Fibroblast of mammary gland (primary cell): ENCODE measurements around the gene LCN1.

Source experiments
- DNase-seq: peaks from one replicate; pipeline ENCODE4 v3.0.0-alpha.2; 2010; ENCODE audit warnings: low read depth
- H3K4me3 ChIP-seq: 2 replicates; pipeline ENCODE4 v1.5.1; 2011; ENCODE audit warnings: low read depth, mild to moderate bottlenecking, low read length, moderate library complexity; ENCODE audit not compliant: control insufficient read depth
- CTCF ChIP-seq: conservative IDR thresholded peaks from 2 replicates; pipeline ENCODE4 v1.5.1; 2011; ENCODE audit warnings: low read depth, low read length, inconsistent platforms; ENCODE audit not compliant: control insufficient read depth, insufficient read depth

Gene LCN1

GRCh38 chr9:135505406-135506187, 15.6 kb upstream of the LCN1 start:
- H3K4me3 ChIP-seq, result no peak overlapping the region
- no peak for TF ChIP-seq CTCF
- DNase-seq, result no peak

- no peak for DNase-seq
- no peak for TF ChIP-seq CTCF
- H3K4me3 ChIP-seq, result no peak overlapping the region
These were observed 14.7 kb upstream of the LCN1 start for GRCh38 chr9:135506327-135507103.

- H3K4me3 ChIP-seq, result no peak overlapping the region
- no peak for TF ChIP-seq CTCF
- no peak for DNase-seq
These were observed 13.9 kb upstream of the LCN1 start for GRCh38 chr9:135507104-135508035.

- no peak overlapping the region for H3K4me3 ChIP-seq
- TF ChIP-seq CTCF, result no peak
- no peak for DNase-seq
These were observed 12.9 kb upstream of the LCN1 start for GRCh38 chr9:135508211-135508820.

- DNase-seq, result no peak
- TF ChIP-seq CTCF, result no peak
- no peak overlapping the region for H3K4me3 ChIP-seq
These were observed 11.8 kb upstream of the LCN1 start for GRCh38 chr9:135509458-135509857.

GRCh38 chr9:135512241-135512603, 9.0 kb upstream of the LCN1 start:
- no peak overlapping the region for H3K4me3 ChIP-seq
- no peak for TF ChIP-seq CTCF
- no peak for DNase-seq
